Stomach (tissue), 4 donors: ENCODE data around the gene DLGAP1.

Experiments
- CTCF ChIP-seq, 7 experiments: fragments of 450-650 bp in 4 of 7; fragments of 200-600 bp in 3 of 7; sonication (generic) in 3 of 7; IDR thresholded peaks; one replicate each; pipeline ENCODE4 v1.5.1; 2016 to 2019; ENCODE audit warnings: antibody characterized with exemption in 7 of 7, control low read depth in 2 of 7, mild to moderate bottlenecking in 1 of 7
- EP300 ChIP-seq: sonication (generic); formaldehyde crosslinking; IDR thresholded peaks from one replicate; pipeline ENCODE4 v1.6.1; 2017; ENCODE audit warnings: antibody characterized with exemption
- POLR2A ChIP-seq, 4 donors: fragments of 450-650 bp; IDR thresholded peaks; one replicate each; pipeline ENCODE4 v1.6.1; 2016; ENCODE audit warnings: antibody characterized with exemption in 4 of 4, control low read depth in 2 of 4, mild to moderate bottlenecking in 1 of 4, moderate library complexity in 1 of 4
- POLR2AphosphoS5 ChIP-seq, 3 donors: sonication (generic); formaldehyde crosslinking; IDR thresholded peaks; one replicate each; pipeline ENCODE4 v1.6.1; 2016; ENCODE audit warnings: antibody characterized with exemption in 3 of 3

GRCh38 chr18:3902676-3903075, 552.4 kb downstream of the DLGAP1 start:
- no peak for TF ChIP-seq POLR2A (IDR thresholded peaks at IDR 0.05)
- no peak for TF ChIP-seq CTCF (IDR thresholded peaks at IDR 0.05)
- TF ChIP-seq POLR2AphosphoS5 (IDR thresholded peaks at IDR 0.05), result no peak
- no peak for TF ChIP-seq EP300
